Measurements from ENCODE around the gene SRRM2.
A peak's percentile ranks its signal among the peaks of the same experiment; 100 is the strongest.

Gene SRRM2

GRCh38 chr16:2778630-2778958 lies 26.2 kb downstream of the SRRM2 start:
- no peak for DNase-seq

DNA sequence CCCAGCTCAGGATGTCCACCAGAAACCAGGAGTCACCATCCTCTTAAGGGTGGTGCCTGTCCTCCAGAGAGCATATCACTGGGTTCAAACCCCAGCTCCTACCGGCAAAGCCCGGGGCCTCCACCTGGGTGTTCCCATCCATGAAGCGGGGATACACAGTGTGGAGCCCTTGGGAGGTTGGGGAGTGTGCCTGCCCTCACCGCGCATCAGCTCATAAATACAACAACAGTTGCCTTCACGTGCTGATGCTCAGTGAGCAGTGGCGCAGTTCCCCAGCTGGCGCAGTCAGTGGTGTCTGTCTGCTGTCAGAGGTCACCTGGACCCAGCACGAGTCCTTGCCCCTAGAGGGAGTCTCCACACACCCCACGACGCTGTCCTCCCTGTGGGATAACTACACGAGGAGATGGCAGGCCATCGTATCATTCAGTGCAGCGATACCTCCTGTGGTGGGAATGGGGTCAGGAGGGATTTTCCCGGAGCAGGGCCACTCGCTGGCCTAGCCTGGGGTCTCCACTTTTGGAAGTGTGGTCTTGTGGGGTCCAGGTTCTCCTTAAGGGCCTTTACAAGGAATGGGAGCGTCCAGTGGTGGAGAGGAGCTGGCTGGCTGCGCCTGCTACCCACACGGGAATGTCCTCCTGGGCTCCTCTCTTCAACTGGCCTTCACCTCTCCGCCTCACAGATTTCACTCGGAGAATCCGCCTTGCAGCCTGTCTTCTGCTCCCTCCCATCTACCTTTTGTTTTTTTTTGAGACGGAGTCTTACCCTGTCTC lies 26.9 kb downstream of the SRRM2 start:
- DNase-seq = no peak

- DNase-seq = no peak
Observed at GRCh38 chr16:2779978-2780898, 27.8 kb downstream of the SRRM2 start.

GRCh38 chr16:2782583-2783351 lies 30.3 kb downstream of the SRRM2 start:
- DNase-seq = no peak

GRCh38 chr16:2783581-2784357 lies 31.3 kb downstream of the SRRM2 start:
- DNase-seq = no peak

DNA sequence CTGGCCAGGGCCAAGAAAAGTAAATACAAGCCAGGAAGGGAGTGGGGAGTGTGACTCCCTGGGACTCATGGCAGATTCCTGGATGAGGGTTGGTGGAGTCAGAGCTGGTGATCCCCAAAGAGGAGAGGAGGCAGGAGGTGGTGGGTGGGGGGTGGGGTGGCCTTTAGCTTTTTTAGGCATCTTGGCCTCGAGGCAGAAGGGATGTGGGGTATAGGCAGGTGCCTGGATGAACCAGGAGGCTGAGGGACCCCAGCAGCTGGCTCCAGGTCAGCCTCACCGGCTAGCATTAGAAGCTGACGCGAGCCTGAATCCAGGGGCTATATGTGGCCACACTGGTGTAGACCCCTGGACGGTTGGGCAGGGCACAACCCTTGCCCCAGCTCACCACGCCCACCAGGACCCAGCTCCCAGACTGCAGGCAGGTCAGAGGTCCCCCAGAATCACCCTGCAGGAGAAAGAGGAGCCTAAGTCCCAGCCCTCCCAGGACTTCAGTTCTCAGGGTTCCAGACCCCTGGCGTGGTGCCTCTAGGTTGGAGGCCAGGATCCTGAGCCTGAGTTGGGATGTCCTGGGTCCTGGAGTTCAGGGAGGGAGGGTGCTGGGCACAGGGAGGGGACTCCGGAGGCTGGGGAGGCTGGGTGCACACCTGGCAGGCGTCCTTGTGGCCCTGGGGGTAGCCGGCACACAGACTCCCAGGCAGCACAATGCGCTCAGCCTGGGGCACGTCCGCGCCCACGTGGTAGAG lies 32.1 kb downstream of the SRRM2 start:
- no peak for DNase-seq

DNA sequence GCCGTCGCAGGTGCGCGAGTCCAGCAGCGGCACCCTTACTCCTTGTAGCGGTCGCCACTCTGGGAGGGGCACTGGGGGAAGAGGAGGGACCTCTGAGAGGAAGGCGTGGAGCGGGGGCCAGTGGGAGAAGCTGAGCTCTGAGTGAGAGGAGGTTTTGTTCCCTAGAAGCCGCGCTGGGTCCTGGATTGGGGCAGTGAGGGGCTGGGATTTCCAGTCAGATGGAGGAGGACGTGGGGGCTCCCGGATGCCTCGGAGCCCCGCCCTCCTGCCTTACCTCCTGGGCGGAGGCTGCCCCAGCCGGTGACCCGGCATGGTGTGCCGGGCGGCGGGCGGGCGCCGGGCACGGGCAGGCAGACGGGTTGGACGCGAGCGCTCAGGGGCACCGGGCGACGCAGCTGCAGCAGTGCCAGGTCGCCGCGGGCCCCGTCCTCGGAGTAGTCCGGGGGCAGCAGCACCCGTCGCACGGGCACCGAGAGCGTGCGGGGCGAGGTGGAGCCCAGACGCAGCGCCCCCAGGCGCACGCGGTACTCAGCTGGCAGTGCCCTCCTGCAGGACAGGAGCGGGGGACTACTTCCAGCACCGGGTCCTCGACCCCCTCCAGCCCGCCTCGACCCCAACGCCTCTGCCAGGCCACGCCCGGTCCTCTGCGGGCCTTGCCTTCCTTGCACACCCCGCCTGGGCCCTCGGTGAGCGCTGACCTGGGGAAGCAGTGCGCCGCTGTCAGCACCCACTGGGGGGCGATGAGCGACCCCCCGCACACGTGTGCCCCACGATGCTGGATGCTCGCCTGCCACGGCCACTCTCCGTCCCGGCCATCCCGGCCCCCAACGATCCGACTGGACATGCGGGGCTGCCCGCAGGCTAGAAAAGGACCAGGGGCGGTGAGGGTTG lies 32.9 kb downstream of the SRRM2 start:
- peak; percentile 42 for DNase-seq

DNA sequence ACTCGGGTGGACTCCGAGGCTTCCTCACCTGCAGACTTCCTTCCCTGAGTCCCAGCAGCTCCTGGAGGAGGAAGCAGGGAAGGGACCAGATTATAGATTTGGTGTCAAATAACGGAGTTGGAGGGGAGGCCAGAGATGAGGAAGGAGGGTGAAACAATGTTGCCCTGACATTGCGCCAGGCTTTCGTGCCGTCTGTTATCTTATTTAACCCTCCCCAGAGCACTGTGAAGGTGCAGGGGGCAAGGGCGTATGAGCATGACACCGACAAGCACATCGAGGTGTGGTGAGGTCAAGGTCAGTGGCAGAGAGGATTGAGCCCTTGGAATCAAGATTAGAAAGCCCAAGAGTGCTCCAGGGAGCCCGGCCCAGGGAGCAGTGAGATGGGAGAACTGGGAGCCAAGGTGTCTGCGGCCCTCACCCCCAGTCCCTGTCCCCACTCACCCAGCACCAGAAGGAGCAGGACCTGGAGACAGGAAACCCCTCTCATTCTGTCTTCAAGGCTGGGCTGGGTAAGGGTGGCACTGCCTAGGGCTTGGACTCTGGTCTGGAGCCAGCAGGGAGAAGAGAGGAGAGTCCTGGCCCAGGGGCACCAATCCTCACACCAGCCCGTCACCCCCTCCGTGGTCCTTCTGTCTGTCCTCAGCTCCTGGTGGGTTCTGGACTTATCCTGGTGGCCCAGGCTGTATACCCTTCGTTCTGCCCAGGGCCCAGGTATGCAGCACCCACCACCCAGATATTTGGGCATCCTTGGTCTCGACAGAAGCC lies 33.8 kb downstream of the SRRM2 start:
- DNase-seq = no peak

DNA sequence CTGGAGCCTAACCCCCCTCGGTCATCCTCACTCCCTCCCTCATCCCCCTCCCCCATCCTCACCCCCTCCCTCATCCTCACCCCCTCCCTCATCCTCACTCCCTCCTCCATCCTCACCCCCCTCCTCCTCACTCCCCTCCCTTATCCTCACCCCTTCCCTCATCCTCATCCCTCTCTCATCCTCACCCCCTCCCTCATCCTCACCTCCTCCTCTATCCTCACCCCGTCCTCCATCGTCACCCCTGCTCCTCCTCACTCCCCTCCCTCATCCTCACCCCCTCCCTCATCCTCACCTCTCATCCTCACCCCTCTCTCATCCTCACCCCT lies 34.4 kb downstream of the SRRM2 start:
- no peak for DNase-seq

GRCh38 chr16:2787406-2787805 lies 35.0 kb downstream of the SRRM2 start, which contains the start of gene PRSS33:
TSS of gene PRSS33 (minus strand) at chr16:2787560. CDS start at chr16:2786547, 1,013 bp downstream.
- no peak for DNase-seq

DNA sequence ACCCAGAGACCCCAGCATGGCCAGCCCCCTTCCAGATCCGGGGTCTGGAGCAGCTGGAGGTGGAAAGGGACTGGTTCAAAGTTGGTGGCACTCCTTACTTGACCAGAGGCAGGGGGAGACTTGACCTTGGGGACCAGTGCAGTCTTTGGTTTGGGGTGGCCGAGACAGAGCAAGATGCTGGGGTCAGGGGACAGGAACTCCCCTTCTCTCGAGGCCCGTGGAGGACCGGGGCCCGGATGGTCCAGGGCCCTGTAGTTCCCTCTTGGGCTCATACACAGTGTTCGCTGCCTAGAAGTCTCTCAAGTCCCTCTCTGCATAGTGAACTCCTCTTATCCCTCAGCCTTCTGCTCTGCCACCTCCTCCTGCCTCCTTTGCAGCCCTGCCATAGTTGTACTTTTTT lies 35.5 kb downstream of the SRRM2 start:
- no peak for DNase-seq

DNA sequence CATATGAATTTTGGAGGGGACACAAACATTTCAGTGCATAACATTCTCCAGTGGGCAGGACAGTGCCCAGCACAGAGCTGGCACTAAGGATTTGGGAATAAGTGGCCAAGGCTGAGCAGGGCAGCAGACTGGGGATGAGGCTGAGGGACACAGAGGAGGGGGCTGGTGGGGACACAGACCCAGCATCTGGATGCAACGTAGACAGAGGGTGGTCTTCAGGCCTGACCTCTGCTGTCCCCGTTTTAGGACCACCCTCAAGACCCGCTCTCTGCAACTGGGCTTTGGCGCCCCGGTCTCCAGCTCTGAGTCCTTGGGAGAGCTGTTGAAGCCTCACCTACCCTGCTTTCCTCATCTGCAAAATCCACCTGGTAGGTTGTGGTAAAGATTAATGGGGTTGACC lies 38.2 kb downstream of the SRRM2 start:
- no peak for DNase-seq

DNA sequence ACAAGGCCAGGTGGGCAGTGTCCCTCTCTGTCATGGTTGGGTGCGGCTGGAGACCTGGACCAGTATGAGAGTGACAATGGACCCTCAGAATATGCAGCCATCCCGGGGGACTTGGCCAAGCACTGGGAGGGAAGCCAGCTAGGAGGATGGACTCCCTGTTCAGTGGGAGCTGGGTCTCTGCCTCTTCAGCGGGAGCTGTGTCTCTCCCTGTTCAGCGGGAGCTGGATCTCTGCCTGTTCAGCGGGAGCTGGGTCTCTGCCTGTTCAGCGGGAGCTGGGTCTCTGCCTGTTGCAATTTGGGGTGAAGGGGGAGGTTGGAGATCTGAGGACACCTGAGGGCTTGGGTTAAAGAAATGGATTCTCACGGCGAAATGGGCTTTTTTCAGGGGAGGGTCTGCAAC lies 38.7 kb downstream of the SRRM2 start:
- no peak for DNase-seq

GRCh38 chr16:2792940-2793339 lies 40.5 kb downstream of the SRRM2 start:
- DNase-seq = no peak

- DNase-seq = no peak
Observed at GRCh38 chr16:2795395-2796143, 43.1 kb downstream of the SRRM2 start.

- DNase-seq = no peak
Observed at GRCh38 chr16:2798723-2799204, 46.3 kb downstream of the SRRM2 start.

DNA sequence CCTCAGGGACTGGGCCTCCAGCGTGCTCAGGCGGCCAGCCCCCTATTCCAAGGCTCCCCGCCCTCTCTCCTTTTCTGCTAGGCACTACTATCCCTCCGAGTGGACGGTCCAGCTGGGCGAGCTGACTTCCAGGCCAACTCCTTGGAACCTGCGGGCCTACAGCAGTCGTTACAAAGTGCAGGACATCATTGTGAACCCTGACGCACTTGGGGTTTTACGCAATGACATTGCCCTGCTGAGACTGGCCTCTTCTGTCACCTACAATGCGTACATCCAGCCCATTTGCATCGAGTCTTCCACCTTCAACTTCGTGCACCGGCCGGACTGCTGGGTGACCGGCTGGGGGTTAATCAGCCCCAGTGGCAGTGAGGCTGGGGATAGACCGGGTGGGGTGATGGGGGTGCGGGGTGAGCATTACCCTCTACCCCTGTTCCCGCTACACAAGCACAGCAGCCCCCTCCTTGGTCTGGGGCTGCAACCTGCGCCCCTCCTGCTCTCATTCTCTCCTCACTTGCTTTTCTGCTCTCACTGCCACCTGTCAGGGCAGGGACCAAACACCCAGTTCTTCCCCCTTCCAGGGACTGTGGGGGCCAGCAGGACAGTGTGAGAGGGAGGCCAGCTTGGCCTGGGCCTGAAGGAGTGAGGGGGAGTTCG lies 46.9 kb downstream of the SRRM2 start:
- DNase-seq = no peak

- no peak for DNase-seq
Observed at GRCh38 chr16:2799859-2800226, 47.4 kb downstream of the SRRM2 start.

Measured in stimulated activated CD4-positive, alpha-beta T cell treated with anti-CD3 and anti-CD28 coated beads, Interleukin-12 subunit alpha, Interleukin-12 subunit beta, amount 100 ng/mL, for 4 hours (primary cell).